B cell (primary cell): Measurements from ENCODE around the gene POLD2. TPM values are rescaled to one million over a fixed set of nuclear protein-coding genes. Genes with fewer than 3 reads are reported as not detected.

Experiments
- ATAC-seq: fragments of 200-7000 bp; cut with Tn5 transposase; one replicate; pipeline ENCODE4 v1.10.0; 2021; ENCODE audit warnings: low read depth, mild to moderate bottlenecking, moderate number of reproducible peaks, moderate library complexity
- CTCF ChIA-PET: fragments of 350-600 bp; sonication (Branson Sonifier 250); formaldehyde crosslinking; loops from one replicate; lab custom pipeline; 2021; ENCODE audit warnings: antibody characterized with exemption, inconsistent platforms; lab: Charles Lee
- POLR2A ChIA-PET: fragments of 350-600 bp; sonication (Branson Sonifier 250); formaldehyde crosslinking; loops from one replicate; lab custom pipeline; 2021; ENCODE audit warnings: antibody characterized with exemption; lab: Charles Lee
- DNase-seq: peaks from one replicate; pipeline ENCODE4 v3.0.0; 2013
- H2AFZ ChIP-seq: 2 replicates; pipeline ENCODE4 v1.6.1; 2012; ENCODE audit warnings: mild to moderate bottlenecking, low read depth, low read length; ENCODE audit not compliant: insufficient read depth, poor library complexity, severe bottlenecking
- H3K27ac ChIP-seq, 2 donors: 1 replicate in 1 of 2; 2 replicates in 1 of 2; pipeline ENCODE4 v1.5.1; 2012 to 2013; ENCODE audit warnings: low read length in 2 of 2, mild to moderate bottlenecking in 2 of 2, moderate library complexity in 1 of 2
- H3K27me3 ChIP-seq, 4 experiments: fragments of 200-600 bp in 1 of 4; sonication (generic) in 1 of 4; replicated peaks in 1 of 4; 1 replicate in 2 of 4; 2 replicates in 2 of 4; pipeline versions ENCODE4 v1.6.1 to v1.7.0; 2013 to 2016; ENCODE audit warnings: low read length in 3 of 4, mild to moderate bottlenecking in 2 of 4, mixed read lengths in 1 of 4, moderate library complexity in 1 of 4; ENCODE audit not compliant: insufficient read depth in 4 of 4, control insufficient read depth in 3 of 4; ENCODE audit errors: control extremely low read depth in 1 of 4
- H3K36me3 ChIP-seq, 2 experiments: replicated peaks in 1 of 2; 1 replicate in 1 of 2; 2 replicates in 1 of 2; pipeline versions ENCODE4 v1.6.1 to v1.7.1; 2013; ENCODE audit warnings: low read length in 1 of 2; ENCODE audit not compliant: insufficient read depth in 2 of 2, control insufficient read depth in 1 of 2; ENCODE audit errors: control extremely low read depth in 1 of 2, extremely low read depth in 1 of 2
- H3K4me1 ChIP-seq, 2 donors: fragments of 200-600 bp in 1 of 2; sonication (generic) in 1 of 2; 1 replicate in 1 of 2; 2 replicates in 1 of 2; pipeline versions ENCODE4 v1.5.1 to v1.6.1; 2013 to 2017; ENCODE audit warnings: low read length in 2 of 2; ENCODE audit not compliant: control insufficient read depth in 2 of 2, insufficient read depth in 2 of 2
- H3K4me2 ChIP-seq: replicated peaks from 2 replicates; pipeline ENCODE3; 2012; ENCODE audit warnings: mild to moderate bottlenecking, low read depth, low read length; ENCODE audit not compliant: poor library complexity, severe bottlenecking
- H3K4me3 ChIP-seq, 5 experiments: fragments of 200-600 bp in 1 of 5; sonication (generic) in 1 of 5; 1 replicate in 3 of 5; 2 replicates in 2 of 5; pipeline versions ENCODE4 v1.5.1 to v1.7.0; 2011 to 2016; ENCODE audit warnings: low read length in 4 of 5, mild to moderate bottlenecking in 4 of 5, low read depth in 2 of 5, control low read depth in 1 of 5, moderate library complexity in 1 of 5; ENCODE audit not compliant: insufficient read depth in 1 of 5; ENCODE audit errors: control extremely low read depth in 1 of 5, extremely low read depth in 1 of 5
- H3K79me2 ChIP-seq: fragments of 200-600 bp; sonication (generic); one replicate; pipeline ENCODE4 v1.6.0; 2016; ENCODE audit warnings: low read length; ENCODE audit not compliant: control insufficient read depth, insufficient read depth
- H3K9ac ChIP-seq: fragments of 200-600 bp; sonication (generic); 2 replicates; pipeline ENCODE4 v1.6.1; 2017; ENCODE audit warnings: mild to moderate bottlenecking, low read length, moderate library complexity
- H3K9me3 ChIP-seq, 3 donors: one replicate each; pipeline versions ENCODE4 v1.6.1 to v1.7.1; 2013; ENCODE audit warnings: low read length in 2 of 3; ENCODE audit not compliant: control insufficient read depth in 2 of 3, insufficient read depth in 1 of 3; ENCODE audit errors: control extremely low read depth in 1 of 3
- H4K20me1 ChIP-seq: 2 replicates; pipeline ENCODE4 v1.6.0; 2012; ENCODE audit warnings: mild to moderate bottlenecking, low read length; ENCODE audit not compliant: insufficient read depth, control insufficient read depth, poor library complexity, severe bottlenecking
- H3K27ac Mint-ChIP-seq: one replicate; pipeline ENCODE4 v1.8.0; 2021; ENCODE audit warnings: mixed read lengths
- H3K27me3 Mint-ChIP-seq: one replicate; pipeline ENCODE4 v1.8.0; 2021; ENCODE audit warnings: mixed read lengths
- H3K4me1 Mint-ChIP-seq: one replicate; pipeline ENCODE4 v1.8.0; 2021; ENCODE audit warnings: mixed read lengths
- H3K4me3 Mint-ChIP-seq: one replicate; pipeline ENCODE4 v1.8.0; 2021; ENCODE audit warnings: mixed read lengths
- H3K9me3 Mint-ChIP-seq: one replicate; pipeline ENCODE4 v1.8.0; 2022; ENCODE audit warnings: mixed read lengths; ENCODE audit not compliant: insufficient read depth
- CTCF ChIP-seq: fragments of 200-600 bp; IDR thresholded peaks from one replicate; pipeline ENCODE4 v1.8.0; 2022; ENCODE audit warnings: antibody characterized with exemption, mild to moderate bottlenecking
- EZH2 ChIP-seq: IDR thresholded peaks from 2 replicates; pipeline ENCODE4 v1.6.1; 2012; ENCODE audit warnings: borderline replicate concordance, low read depth, mild to moderate bottlenecking, moderate library complexity, low read length; ENCODE audit not compliant: insufficient read depth, poor library complexity, severe bottlenecking
- WGBS: methylation state at CpG from one replicate; pipeline ENCODE4 v1.1.5; 2013; ENCODE audit warnings: missing lambda C conversion rate; ENCODE audit not compliant: insufficient coverage; 5-methylcytosine and 5-hydroxymethylcytosine counted together
- intact Hi-C: fragments of 100-400 bp; cut with micrococcal nuclease; formaldehyde crosslinking; loops from one replicate; pipeline ENCODE4 v1.10.0; 2022
- polyA plus RNA-seq: library from polyadenylated mRNA; depleted of rRNA; stranded (reverse); fragments of >200 nt; gene quantifications from 2 replicates; pipeline ENCODE4 v1.2.3, GENCODE V29; 2012
- total RNA-seq, 2 donors: library from RNA; stranded (reverse); fragments of 120-200 nt in 1 of 2; gene quantifications; 1 replicate in 1 of 2; 2 replicates in 1 of 2; pipeline versions ENCODE4 v1.2.3 to v1.2.4, GENCODE V29; 2013 to 2022

Gene POLD2
- total and polyA plus RNA-seq, 2 donors (not counting 1 experiment from before 2014, with no cell fraction given), result 73.6 to 86.7 TPM

GRCh38 chr7:44152971-44153947, 29.9 kb upstream of the POLD2 start:
- Mint-ChIP-seq H3K9me3 (no peaks in the 10 kb centered on the region), H3K27ac (no peak overlapping the region), H3K27me3 (no peaks in the 10 kb centered on the region), H3K4me3 (no peak overlapping the region), H3K4me1 (peaks cover 7% of the 10 kb centered on the region)
- intact Hi-C loops, result no loop called here
- no peak overlapping the region for H3K9ac ChIP-seq
- no peaks in the 10 kb centered on the region for H3K9me3 ChIP-seq
- H3K27me3 ChIP-seq, result no peaks in the 10 kb centered on the region
- no peak overlapping the region for H2AFZ ChIP-seq
- CTCF ChIA-PET, result no interaction called here
- no peak overlapping the region for H3K27ac ChIP-seq
- no peak overlapping the region for H3K4me2 ChIP-seq
- POLR2A ChIA-PET, result interaction anchor here (0.5 kb wide), 1 partner anchor 804 kb away, joined by 4 read pairs; no protein-coding TSS in a partner anchor
- no peaks in the 10 kb centered on the region for H3K79me2 ChIP-seq
- H3K36me3 ChIP-seq, result no peaks in the 10 kb centered on the region
- no peak overlapping the region for H3K4me3 ChIP-seq
- DNase-seq (no peak), ATAC-seq (no peak)
- 89% methylated on average over 17 of the region's 22 CpGs for WGBS
- H4K20me1 ChIP-seq, result no peaks in the 10 kb centered on the region
- TF ChIP-seq EZH2, result no peak
- no peak for TF ChIP-seq CTCF
- H3K4me1 ChIP-seq, result peaks cover 0 to 11% of the 10 kb centered on the region in 2 donors

- H3K9me3 ChIP-seq, result no peaks in the 10 kb centered on the region
- H3K4me1 ChIP-seq, result peaks cover 0 to 11% of the 10 kb centered on the region in 2 donors
- no peak for DNase-seq
- H2AFZ ChIP-seq, result no peak overlapping the region
- no peaks in the 10 kb centered on the region for H3K9me3 Mint-ChIP-seq
- ATAC-seq, result no peak
- no peak for TF ChIP-seq EZH2
- no peak for TF ChIP-seq CTCF
- H3K79me2 ChIP-seq, result no peaks in the 10 kb centered on the region
- H3K27me3 Mint-ChIP-seq, result no peaks in the 10 kb centered on the region
- no peak overlapping the region for H3K4me3 Mint-ChIP-seq
- H3K4me2 ChIP-seq, result no peak overlapping the region
- POLR2A ChIA-PET, result no interaction called here
- peaks cover 7% of the 10 kb centered on the region for H3K4me1 Mint-ChIP-seq
- CTCF ChIA-PET, result no interaction called here
- no peaks in the 10 kb centered on the region for H3K36me3 ChIP-seq
- no peaks in the 10 kb centered on the region for H3K27me3 ChIP-seq
- no peak overlapping the region for H3K4me3 ChIP-seq
- no peak overlapping the region for H3K9ac ChIP-seq
- 96% methylated on average over 7 of the region's 9 CpGs for WGBS
- no peak overlapping the region for H3K27ac ChIP-seq
- H3K27ac Mint-ChIP-seq, result no peak overlapping the region
- no peaks in the 10 kb centered on the region for H4K20me1 ChIP-seq
- intact Hi-C loops, result no loop called here
Observed at GRCh38 chr7:44151956-44152355, 28.6 kb upstream of the POLD2 start.
